Stimulated activated CD8-positive, alpha-beta memory T cell treated with anti-CD3 and anti-CD28 coated beads, Interleukin-4, amount 100 ng/mL, for 4 hours (primary cell): Measurements from ENCODE around the gene SAPCD2.

Experiments used
- DNase-seq, 2 donors: peaks; one replicate each; pipeline ENCODE4 v3.0.0-alpha.2; 2020; ENCODE audit warnings: low read depth in 2 of 2, low spot score in 1 of 2

SAPCD2 gene

DNA sequence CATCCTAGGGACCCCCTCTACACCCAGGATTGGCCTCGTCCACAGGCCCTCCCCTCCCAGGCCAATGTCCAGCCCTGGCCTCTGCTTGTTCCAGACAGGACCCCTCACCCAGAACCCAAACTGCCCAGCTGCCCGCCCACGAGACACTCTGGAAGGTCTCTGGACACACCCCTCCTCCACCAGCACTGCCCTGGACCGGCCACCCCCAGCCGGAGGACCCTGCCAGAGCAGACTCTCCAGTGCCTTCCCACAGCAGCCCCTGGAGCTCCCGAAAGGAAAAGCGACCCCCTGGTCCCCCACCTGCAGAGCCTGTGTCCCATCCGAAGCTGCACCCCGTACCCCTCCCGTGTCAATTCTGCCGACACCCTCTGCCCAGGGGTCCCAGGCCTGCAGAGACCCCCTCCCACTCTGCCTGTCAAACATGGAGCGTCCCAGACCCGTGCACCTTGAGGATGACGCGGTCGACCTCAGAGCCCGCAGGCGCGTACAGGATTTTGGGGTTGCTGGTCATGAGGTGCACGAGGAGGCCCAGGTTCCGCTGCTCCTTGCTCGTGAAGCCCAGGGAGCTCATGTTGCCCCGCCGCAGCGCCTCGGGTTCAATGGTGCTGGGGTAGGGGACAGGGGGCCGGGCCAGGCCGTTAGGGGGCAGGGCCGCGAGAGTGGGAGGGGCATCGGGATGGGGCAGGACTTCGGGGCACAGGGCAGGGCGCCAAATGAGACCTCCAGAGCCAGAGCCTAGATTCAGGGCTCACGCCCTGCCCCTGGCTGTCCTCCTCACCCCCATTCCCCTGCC is 50.3 kb downstream of the SAPCD2 start:
- no peak for DNase-seq

DNA sequence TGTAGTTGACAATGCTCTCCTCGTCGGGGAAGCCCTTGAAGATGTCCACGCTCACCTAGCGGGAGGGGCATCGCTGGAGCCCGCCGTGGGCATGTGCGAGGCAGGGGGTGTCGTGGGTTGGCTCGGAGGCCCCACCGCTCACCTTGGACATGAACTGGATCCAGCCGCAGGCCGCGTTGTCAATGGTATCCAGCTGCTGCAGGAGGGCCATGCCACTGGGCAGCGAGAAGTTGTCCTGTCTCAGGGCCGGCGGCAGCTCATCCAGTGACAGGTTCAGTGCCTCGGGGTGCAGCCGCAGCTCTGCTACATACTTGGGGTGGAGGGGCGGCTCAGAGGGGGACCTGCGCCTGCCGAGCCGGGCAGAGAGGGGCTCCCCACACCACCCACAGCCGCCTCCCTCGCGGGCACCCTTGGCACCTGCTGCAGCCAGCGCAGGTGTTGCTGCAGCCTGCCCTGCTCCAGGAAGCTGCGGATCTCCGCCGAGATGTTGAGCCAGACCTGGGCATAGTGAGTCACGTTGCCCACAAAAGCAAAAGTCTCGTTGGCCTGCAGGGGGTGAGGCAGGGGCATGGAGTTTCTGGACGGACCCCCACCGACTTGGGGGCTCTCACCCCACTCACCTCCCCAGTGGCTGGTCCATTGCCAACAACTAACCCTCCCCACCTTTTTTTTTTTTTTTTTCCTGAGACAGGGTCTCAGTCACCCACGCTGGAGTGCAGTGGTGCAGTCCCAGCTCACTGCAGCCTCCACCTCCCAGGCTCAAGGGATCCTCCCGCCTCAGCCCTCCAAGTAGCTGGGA is 51.4 kb downstream of the SAPCD2 start:
- DNase-seq, result no peak

DNA sequence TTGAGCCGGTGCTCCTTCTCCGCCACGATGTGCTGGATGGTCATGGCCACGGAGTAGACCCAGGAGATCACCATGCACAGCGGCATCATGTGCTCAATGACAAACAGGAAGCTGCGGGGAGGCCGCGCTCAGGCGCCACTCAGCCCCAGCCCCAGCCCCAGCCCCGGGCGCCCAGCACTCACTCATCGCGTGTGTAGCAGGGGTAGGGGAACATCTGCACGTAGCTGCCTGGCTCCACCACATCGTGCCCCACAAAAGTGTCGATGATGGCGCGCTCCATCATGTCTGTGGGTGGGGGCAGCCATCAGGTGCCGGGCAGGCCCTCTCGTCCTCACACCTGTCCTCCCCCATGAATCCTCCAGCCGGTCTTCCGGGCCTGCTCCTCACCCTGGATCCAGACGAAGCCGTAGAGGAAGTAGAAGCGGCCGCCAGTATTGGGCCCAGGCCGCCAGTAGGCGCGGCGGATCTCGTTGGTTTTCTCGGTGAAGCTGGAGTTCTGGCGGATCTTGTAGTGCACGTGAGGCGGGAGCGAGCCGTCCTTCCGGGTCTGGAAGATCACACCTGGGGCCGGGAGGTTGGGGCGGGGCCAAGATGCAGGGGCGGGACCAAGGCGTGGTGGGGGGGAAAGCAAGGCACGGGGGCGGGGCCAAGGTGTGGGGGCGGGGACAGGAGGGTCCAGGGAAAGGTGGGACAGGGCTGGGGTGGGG is 52.4 kb downstream of the SAPCD2 start:
- DNase-seq, result no peak

DNA sequence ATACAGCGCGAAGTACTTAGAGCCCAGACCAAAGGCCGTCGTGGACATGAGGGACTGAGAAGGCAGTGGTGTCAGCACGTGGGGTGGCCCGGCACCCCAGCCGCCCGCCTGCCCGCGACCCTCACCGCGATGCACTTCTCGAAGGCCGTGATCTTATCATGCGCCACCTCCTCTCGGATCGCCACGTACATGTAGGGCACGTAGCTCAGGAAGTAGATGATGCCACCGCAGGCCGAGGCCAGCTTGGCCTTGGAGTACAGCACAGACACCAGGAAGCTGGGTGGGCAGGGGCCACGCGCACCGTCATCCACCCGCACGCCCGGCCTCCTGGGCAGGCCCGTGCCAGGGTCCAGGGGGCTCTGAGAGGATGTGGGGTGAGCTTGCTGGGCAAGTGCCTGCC is 53.3 kb downstream of the SAPCD2 start:
- no peak for DNase-seq

DNA sequence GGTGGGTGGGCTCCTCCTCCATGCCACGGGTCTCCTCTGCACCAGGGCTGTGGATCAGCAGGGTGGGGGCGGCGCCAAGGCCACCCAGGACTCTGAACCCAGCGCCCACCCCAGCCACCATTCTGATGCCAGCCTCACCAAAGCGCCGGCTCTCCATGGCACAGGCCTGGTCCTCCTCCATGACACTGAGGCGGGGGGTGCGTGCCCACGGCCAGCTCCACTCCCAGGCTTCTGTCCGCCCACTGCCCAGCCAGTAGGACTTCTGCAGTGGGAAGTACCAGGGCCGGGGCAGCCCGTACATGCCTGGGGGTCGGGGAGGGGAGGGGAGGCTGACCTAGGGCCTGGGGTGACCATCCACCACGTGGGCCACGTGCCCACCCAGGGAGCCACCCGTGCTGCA is 53.9 kb downstream of the SAPCD2 start:
- no peak for DNase-seq

DNA sequence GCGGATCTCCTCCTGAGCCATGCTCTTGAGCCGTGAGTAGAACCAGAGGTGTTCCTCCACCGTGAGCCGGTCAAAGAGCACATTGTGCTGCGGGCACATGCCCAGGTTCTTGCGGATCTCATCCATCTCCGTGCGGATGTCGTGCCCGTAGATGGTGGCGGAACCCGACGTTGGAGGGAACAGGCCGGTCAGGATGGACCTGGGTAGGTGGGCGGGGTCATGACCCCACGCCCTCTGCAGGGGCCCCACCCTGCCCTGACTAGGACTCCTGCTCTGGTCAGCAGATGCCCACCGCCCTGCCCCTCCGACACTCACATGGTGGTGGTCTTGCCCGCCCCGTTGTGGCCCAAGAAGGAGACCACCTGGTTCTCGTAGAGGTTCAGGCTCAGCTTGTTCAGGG is 54.4 kb downstream of the SAPCD2 start:
- DNase-seq, result no peak

DNA sequence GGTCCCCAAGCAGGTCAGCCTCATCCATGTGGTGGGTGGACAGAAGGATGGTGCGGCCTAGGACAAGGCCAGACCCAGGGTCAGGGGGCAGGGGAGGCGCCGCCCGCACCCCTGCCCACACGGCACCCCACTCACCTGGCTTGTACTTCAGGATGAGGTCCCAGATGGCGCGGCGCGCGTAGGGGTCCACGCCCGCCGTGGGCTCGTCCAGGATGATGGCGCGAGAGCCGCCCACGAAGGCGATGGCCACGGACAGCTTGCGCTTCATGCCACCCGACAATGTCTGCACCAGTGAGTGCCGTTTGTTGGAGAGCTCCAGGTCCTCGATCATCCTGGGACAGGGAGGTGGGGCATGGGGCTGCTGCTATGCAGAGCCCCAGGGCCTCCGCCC is 54.8 kb downstream of the SAPCD2 start:
- no peak for DNase-seq

DNA sequence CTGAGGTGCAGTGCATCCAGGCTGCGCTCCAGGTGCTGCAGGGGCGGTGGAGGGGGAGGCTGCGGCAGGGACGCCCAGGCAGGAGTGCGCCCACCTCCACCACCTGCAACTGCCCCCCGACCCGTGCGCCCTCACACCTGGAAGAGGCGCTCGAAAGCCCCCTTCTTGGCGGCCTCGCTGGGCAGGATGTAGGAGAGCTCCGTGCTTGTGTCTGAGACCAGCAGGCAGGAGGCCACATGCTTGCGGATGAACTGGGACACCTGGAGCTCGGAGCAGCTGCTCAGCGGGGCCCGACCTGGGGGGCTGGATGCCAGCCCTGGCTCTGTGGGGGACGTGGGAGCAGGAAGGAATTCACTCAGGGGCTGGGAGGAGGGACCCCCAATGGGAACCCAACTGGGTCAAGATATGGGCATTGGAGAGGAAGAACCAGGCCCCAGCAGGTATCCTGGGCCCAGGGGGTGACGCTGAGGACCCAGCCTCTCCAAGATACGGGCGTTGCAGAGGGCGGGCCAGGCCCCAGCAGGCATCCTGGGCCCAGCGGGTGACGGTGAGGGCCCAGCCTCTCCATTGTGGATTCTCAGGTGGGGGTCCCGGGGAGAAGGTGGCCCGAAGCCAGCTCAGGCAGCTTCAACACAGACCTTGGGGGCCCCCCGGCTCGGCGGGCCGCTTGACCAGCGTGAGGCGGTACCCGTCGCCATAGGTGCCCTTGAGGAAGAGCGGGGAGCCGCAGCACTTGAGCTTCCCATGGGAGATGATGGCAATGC is 55.4 kb downstream of the SAPCD2 start:
- no peak for DNase-seq

DNA sequence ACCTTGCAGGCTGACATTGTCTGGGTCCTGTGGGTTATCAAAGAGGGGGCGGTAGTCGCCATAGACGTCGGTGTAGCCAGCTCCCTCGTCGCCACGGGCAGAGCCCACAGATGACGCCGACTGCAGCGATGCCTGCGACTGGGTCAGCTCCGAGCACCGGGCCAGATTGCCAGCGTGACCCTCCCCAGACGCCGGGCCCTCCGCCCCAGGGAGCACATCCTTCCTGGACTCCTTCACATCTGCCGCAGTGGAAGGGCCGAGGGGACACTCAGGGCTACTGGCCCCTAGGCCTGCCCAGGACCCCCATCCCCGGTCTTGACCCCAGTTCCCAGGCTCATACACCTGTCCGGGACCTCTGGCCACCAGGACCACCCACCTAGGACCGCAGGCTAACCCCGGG is 56.2 kb downstream of the SAPCD2 start:
- DNase-seq, result no peak

DNA sequence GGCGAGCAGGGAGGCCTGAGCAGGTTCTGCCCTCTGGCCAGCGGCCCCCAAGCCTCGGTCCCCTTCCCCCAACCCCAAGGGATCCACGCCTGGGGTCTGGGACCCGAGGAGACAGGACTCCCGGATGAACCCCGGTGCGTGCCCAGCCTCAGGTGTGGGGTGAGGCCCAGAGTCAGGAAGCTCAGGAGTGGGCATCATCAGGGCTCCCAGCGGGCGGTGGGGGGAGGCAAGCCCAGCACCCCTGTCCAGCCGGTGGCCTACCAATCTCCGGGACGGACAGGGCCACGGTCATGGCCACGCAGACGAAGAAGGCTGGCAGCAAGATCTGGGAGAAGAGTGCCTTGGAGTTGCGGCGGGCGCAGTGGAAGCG is 56.8 kb downstream of the SAPCD2 start:
- no peak for DNase-seq

DNA sequence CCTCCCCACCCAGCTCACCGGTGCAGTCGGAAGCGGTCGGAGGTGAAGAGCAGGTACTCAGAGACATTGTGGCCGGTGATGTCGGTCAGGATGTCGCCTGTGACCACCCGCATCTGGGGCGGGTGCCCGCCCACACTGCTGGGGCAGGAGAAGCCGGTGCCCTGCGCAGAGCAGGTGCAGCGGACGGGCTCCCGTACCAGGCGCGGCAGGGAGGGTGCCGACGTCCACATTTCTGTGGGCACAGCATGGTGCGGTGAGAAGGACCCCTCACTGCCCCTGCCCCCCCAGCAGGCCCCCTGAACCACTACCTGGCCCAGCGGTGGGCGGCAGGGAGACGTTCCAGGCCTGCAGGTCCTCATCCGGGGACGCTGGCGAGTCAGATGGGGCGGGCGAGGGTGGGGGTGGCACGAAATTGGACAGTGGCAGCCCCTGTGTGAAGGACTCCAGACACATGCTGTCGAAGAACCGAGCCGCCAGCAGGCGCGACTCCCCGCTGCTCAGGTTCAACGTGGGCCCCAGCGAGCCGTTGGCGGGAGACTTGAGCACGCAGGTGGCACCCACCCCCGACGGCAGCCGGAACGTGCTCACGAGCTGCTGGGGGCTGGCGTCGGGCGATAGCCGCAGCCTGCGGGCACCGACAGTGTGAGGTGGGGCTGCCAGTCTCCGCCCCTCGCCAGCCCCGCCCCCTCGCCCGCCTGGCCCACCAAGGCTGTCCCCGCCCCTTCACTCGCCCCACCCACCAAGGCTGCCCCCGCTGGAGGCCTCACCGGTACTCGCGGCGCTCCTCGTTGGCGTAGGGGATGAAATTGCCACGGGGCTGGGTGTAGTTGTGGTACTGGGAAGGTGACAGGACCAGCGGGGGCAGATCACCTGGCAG is 57.4 kb downstream of the SAPCD2 start:
- DNase-seq, result no peak
